CD14-positive monocyte (primary cell): ENCODE data around the gene FFAR2. TPM values are rescaled to one million over a fixed set of nuclear protein-coding genes. Genes with fewer than 3 reads are reported as not detected.

Experiments used
- DNase-seq, 3 donors: peaks; one replicate each; pipeline ENCODE4 v3.0.0-alpha.2; 2011 to 2022
- H2AFZ ChIP-seq: 2 replicates; pipeline ENCODE4 v1.6.0; 2012; ENCODE audit warnings: mild to moderate bottlenecking, low read depth, low read length, inconsistent platforms; ENCODE audit not compliant: insufficient read depth, poor library complexity, severe bottlenecking
- H3K27ac ChIP-seq, 2 donors: 1 replicate in 1 of 2; 2 replicates in 1 of 2; pipeline ENCODE4 v1.5.1; 2012 to 2013; ENCODE audit warnings: low read length in 2 of 2, control low read depth in 1 of 2, inconsistent platforms in 1 of 2, low read depth in 1 of 2, mild to moderate bottlenecking in 1 of 2
- H3K27me3 ChIP-seq, 2 donors: one replicate each; pipeline versions ENCODE4 v1.6.0 to v1.6.1; 2011 to 2013; ENCODE audit warnings: low read length in 2 of 2; ENCODE audit not compliant: control insufficient read depth in 2 of 2, insufficient read depth in 2 of 2
- H3K36me3 ChIP-seq, 2 donors: replicated peaks in 1 of 2; 1 replicate in 1 of 2; 2 replicates in 1 of 2; pipeline versions ENCODE4 v1.5.1 to v1.6.1; 2012 to 2013; ENCODE audit warnings: low read length in 2 of 2, control low read depth in 1 of 2, inconsistent platforms in 1 of 2, mild to moderate bottlenecking in 1 of 2; ENCODE audit not compliant: insufficient read depth in 2 of 2, control insufficient read depth in 1 of 2
- H3K4me1 ChIP-seq, 2 donors: 1 replicate in 1 of 2; 2 replicates in 1 of 2; pipeline versions ENCODE4 v1.5.1 to v1.6.1; 2012 to 2013; ENCODE audit warnings: low read length in 2 of 2, control low read depth in 1 of 2, inconsistent platforms in 1 of 2, mild to moderate bottlenecking in 1 of 2, moderate library complexity in 1 of 2; ENCODE audit not compliant: insufficient read depth in 2 of 2, control insufficient read depth in 1 of 2
- H3K4me2 ChIP-seq: replicated peaks from 2 replicates; pipeline ENCODE3; 2012; ENCODE audit warnings: low read length, moderate library complexity, mild to moderate bottlenecking; ENCODE audit not compliant: poor library complexity, severe bottlenecking; ENCODE audit errors: extremely low read depth
- H3K4me3 ChIP-seq, 3 experiments: fragments of 200-600 bp in 1 of 3; sonication (generic) in 1 of 3; replicated peaks in 1 of 3; 1 replicate in 2 of 3; 2 replicates in 1 of 3; pipeline ENCODE4 v1.5.1; 2011 to 2013; ENCODE audit warnings: low read length in 3 of 3, mild to moderate bottlenecking in 3 of 3, control low read depth in 2 of 3, low read depth in 2 of 3, inconsistent platforms in 1 of 3, moderate library complexity in 1 of 3
- H3K79me2 ChIP-seq: 2 replicates; pipeline ENCODE4 v1.6.0; 2012; ENCODE audit warnings: mild to moderate bottlenecking, control low read depth, inconsistent platforms, low read length, moderate library complexity; ENCODE audit not compliant: insufficient read depth
- H3K9ac ChIP-seq: 2 replicates; pipeline ENCODE4 v1.6.0; 2017; ENCODE audit warnings: low read length, mild to moderate bottlenecking; ENCODE audit not compliant: insufficient read depth, poor library complexity, severe bottlenecking
- H3K9me3 ChIP-seq, 2 donors: replicated peaks in 1 of 2; 1 replicate in 1 of 2; 2 replicates in 1 of 2; pipeline versions ENCODE4 v1.5.1 to v1.6.1; 2012 to 2013; ENCODE audit warnings: low read length in 2 of 2, control low read depth in 1 of 2; ENCODE audit not compliant: control insufficient read depth in 1 of 2, insufficient read depth in 1 of 2
- H4K20me1 ChIP-seq: 2 replicates; pipeline ENCODE4 v1.6.0; 2012; ENCODE audit warnings: mild to moderate bottlenecking, low read length, control low read depth, moderate library complexity; ENCODE audit not compliant: insufficient read depth
- H3K27ac Mint-ChIP-seq, 7 donors: one replicate each; pipeline ENCODE4 v1.8.0; 2020; ENCODE audit warnings: mild to moderate bottlenecking in 7 of 7, mixed read lengths in 7 of 7, moderate library complexity in 6 of 7, inconsistent platforms in 2 of 7
- H3K27me3 Mint-ChIP-seq, 3 donors: one replicate each; pipeline ENCODE4 v1.8.0; 2021 to 2022; ENCODE audit warnings: low read depth in 3 of 3, mild to moderate bottlenecking in 3 of 3, mixed read lengths in 3 of 3, moderate library complexity in 3 of 3, inconsistent platforms in 1 of 3
- H3K36me3 Mint-ChIP-seq, 2 donors: one replicate each; pipeline ENCODE4 v1.8.0; 2020; ENCODE audit warnings: mixed read lengths in 2 of 2, inconsistent platforms in 1 of 2, mild to moderate bottlenecking in 1 of 2
- H3K4me1 Mint-ChIP-seq: one replicate; pipeline ENCODE4 v1.8.0; 2020; ENCODE audit warnings: mild to moderate bottlenecking, mixed read lengths
- H3K4me3 Mint-ChIP-seq, 2 donors: one replicate each; pipeline ENCODE4 v1.8.0; 2020; ENCODE audit warnings: mild to moderate bottlenecking in 2 of 2, mixed read lengths in 2 of 2, moderate library complexity in 1 of 2
- H3K9me3 Mint-ChIP-seq, 7 donors: one replicate each; pipeline ENCODE4 v1.8.0; 2020 to 2022; ENCODE audit warnings: mixed read lengths in 7 of 7, mild to moderate bottlenecking in 6 of 7, moderate library complexity in 6 of 7, inconsistent platforms in 2 of 7
- WGBS: methylation state at CpG from one replicate; pipeline ENCODE4 v1.1.5; 2013; ENCODE audit warnings: missing lambda C conversion rate; ENCODE audit not compliant: insufficient coverage; 5-methylcytosine and 5-hydroxymethylcytosine counted together
- intact Hi-C, 2 donors: fragments of 100-400 bp; cut with micrococcal nuclease; formaldehyde crosslinking; loops; one replicate each; pipeline versions ENCODE4 v1.15.0 to v1.15.1; 2023
- polyA plus RNA-seq, 3 donors: library from polyadenylated mRNA; depleted of rRNA in 1 of 3; unstranded in 2 of 3; stranded (reverse) in 1 of 3; fragments of 300-500 nt in 2 of 3; fragments of >200 nt in 1 of 3; fragmentation: Illumina TruSeq in 2 of 3; gene quantifications; 1 replicate in 2 of 3; 2 replicates in 1 of 3; pipeline ENCODE4 v1.2.3, GENCODE V29; 2012 to 2021
- small RNA-seq: library from RNA; depleted of rRNA; stranded (forward); fragments of <200 nt; gene quantifications from one replicate; pipeline ENCODE3, GENCODE V24; 2012; ENCODE audit warnings: low read depth; ENCODE audit not compliant: insufficient read length
- TF ChIP-seq, protein P1 (sequence below): fragments of 200-600 bp; IDR thresholded peaks from one replicate; pipeline ENCODE4 v1.8.0; 2022; ENCODE audit warnings: antibody characterized with exemption, mild to moderate bottlenecking

The FFAR2 gene
- polyA plus RNA-seq, 3 donors = 5.7 to 38.7 (median 10.8) TPM

DNA sequence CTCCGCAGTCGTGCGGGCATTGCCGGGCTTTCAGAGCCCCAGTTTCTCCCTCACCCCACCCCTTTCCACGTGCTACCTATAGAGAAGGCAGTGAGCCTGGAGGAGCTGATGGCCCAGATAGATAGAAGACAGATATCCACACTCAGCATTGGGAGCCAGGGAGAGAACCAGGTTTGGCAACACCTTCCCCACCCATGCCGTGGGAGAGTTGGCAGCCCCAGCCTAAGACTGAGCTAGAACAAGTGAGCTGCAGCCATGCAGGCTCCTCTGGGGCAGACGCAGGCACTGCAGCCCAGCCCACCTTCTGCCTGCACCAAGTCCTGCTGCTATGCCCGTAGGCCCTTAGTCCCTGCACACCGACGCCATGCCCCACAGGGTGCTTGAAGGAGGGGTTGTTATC is 52.6 kb downstream of the FFAR2 start:
- no peaks in the 10 kb centered on the region for H3K79me2 ChIP-seq
- H3K27me3 Mint-ChIP-seq = peaks cover 12 to 14% (median 13%) of the 10 kb centered on the region in 3 donors
- no peaks in the 10 kb centered on the region for H3K4me1 ChIP-seq
- no peaks in the 10 kb centered on the region for H3K27me3 ChIP-seq
- intact Hi-C loops = no loop called here
- no peak overlapping the region for H3K27ac ChIP-seq
- DNase-seq = no peak
- WGBS = 100% methylated on average over 2 of the region's 10 CpGs
- H3K27ac Mint-ChIP-seq = no peak overlapping the region
- no peaks in the 10 kb centered on the region for H3K36me3 ChIP-seq
- no peak overlapping the region for H3K4me3 Mint-ChIP-seq
- TF ChIP-seq, protein P1, sequence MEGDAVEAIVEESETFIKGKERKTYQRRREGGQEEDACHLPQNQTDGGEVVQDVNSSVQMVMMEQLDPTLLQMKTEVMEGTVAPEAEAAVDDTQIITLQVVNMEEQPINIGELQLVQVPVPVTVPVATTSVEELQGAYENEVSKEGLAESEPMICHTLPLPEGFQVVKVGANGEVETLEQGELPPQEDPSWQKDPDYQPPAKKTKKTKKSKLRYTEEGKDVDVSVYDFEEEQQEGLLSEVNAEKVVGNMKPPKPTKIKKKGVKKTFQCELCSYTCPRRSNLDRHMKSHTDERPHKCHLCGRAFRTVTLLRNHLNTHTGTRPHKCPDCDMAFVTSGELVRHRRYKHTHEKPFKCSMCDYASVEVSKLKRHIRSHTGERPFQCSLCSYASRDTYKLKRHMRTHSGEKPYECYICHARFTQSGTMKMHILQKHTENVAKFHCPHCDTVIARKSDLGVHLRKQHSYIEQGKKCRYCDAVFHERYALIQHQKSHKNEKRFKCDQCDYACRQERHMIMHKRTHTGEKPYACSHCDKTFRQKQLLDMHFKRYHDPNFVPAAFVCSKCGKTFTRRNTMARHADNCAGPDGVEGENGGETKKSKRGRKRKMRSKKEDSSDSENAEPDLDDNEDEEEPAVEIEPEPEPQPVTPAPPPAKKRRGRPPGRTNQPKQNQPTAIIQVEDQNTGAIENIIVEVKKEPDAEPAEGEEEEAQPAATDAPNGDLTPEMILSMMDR = no peak
- H3K4me1 Mint-ChIP-seq = peaks cover under 1% of the 10 kb centered on the region
- H3K4me2 ChIP-seq = no peak overlapping the region
- H2AFZ ChIP-seq = no peak overlapping the region
- H3K9me3 ChIP-seq = no peaks in the 10 kb centered on the region
- no peaks in the 10 kb centered on the region for H4K20me1 ChIP-seq
- H3K36me3 Mint-ChIP-seq = no peaks in the 10 kb centered on the region
- no peak overlapping the region for H3K9ac ChIP-seq
- no peak overlapping the region for H3K4me3 ChIP-seq
- H3K9me3 Mint-ChIP-seq = peaks cover 0 to 2% (median 0%) of the 10 kb centered on the region in 7 donors

Small RNA genes lying within 50 kb of the gene (small RNA-seq; reads per million reads assigned to genes)
- gene RN7SL491P = not detected

Other genes starting within 250 kb of the FFAR2 start
- gene FAM187B, start 219.5 kb upstream of the FFAR2 start, polyA plus RNA-seq = not detected
- under 1 TPM in 2 of 3 donors, not detected in 1; 0.08 to 0.17 TPM for gene LSR, start 199.3 kb upstream of the FFAR2 start, polyA plus RNA-seq
- gene USF2, start 179.3 kb upstream of the FFAR2 start, polyA plus RNA-seq = 100 to 1,000 TPM in 1 of 3 donors, 1 to 10 TPM in 2; 2.7 to 248 (median 5.0) TPM
- under 1 TPM in 1 of 3 donors, not detected in 2; 0.25 TPM for gene HAMP, start 165.7 kb upstream of the FFAR2 start, polyA plus RNA-seq
- not detected for gene MAG, start 156.1 kb upstream of the FFAR2 start, polyA plus RNA-seq
- gene CD22, start 119.1 kb upstream of the FFAR2 start, polyA plus RNA-seq = 1 to 10 TPM in 1 of 3 donors, under 1 TPM in 2; 0.24 to 4.8 (median 0.88) TPM
- gene FFAR1, start 100.4 kb upstream of the FFAR2 start, polyA plus RNA-seq = under 1 TPM in 1 of 3 donors, not detected in 2; 0.04 TPM
- 10 to 100 TPM in 1 of 3 donors, 1 to 10 TPM in 2; 1.2 to 17.9 (median 1.2) TPM for gene FFAR3, start 89.8 kb upstream of the FFAR2 start, polyA plus RNA-seq
- 1 to 10 TPM in 1 of 3 donors, under 1 TPM in 1, not detected in 1; 0.17 to 2.9 TPM for gene GPR42, start 77.2 kb upstream of the FFAR2 start, polyA plus RNA-seq
- not detected for gene KRTDAP, start 42.2 kb downstream of the FFAR2 start, polyA plus RNA-seq
- gene DMKN, start 65.4 kb downstream of the FFAR2 start, polyA plus RNA-seq = not detected
- not detected for gene SBSN, start 80.1 kb downstream of the FFAR2 start, polyA plus RNA-seq
- not detected for gene GAPDHS, start 85.2 kb downstream of the FFAR2 start, polyA plus RNA-seq
- gene TMEM147, start 97.4 kb downstream of the FFAR2 start, polyA plus RNA-seq = 100 to 1,000 TPM in 2 of 3 donors, 10 to 100 TPM in 1; 75.5 to 165 (median 165) TPM
- not detected for gene ATP4A, start 115.4 kb downstream of the FFAR2 start, polyA plus RNA-seq
- gene PMIS2, start 137.9 kb downstream of the FFAR2 start, polyA plus RNA-seq = not detected
- gene HAUS5, start 164.5 kb downstream of the FFAR2 start, polyA plus RNA-seq = 1 to 10 TPM in 1 of 3 donors, under 1 TPM in 2; 0.94 to 6.3 (median 0.99) TPM
- 10 to 100 TPM; 29.5 to 53.3 (median 50.3) TPM for gene RBM42, start 180.8 kb downstream of the FFAR2 start, polyA plus RNA-seq
- under 1 TPM; 0.17 to 0.93 (median 0.82) TPM for gene ETV2, start 193.5 kb downstream of the FFAR2 start, polyA plus RNA-seq
- 100 to 1,000 TPM; 611 to 948 (median 825) TPM for gene COX6B1, start 200.1 kb downstream of the FFAR2 start, polyA plus RNA-seq
- not detected for gene UPK1A, start 218.3 kb downstream of the FFAR2 start, polyA plus RNA-seq